ENCODE data around the gene AUTS2.
"Not testable (repeated sequence)": the region's sequence is repeated elsewhere in the genome, so short reads cannot be mapped to it uniquely, and the experiment has no call there.

The AUTS2 gene

DNA sequence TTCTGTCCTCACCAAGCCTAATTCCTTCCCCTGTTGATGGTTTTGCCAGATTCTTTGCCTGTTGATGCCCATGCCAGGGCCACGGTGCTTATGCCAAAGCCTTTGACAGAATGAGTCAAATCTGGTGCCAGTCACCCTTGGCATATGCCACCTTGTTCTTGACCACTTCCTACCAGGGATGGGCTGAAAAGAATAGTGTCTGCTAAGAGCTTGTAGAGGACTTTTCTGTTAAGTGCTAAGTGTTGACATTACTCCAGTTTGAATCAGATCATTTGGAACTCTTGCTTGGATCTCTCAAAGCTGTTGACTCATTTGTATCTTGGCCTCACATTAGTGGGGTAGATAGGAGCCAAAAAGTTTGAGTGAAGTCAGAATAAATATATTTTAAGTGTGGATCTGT is 661.2 kb downstream of the AUTS2 start:
- no peaks in the 10 kb centered on the region for H3K27me3 Mint-ChIP-seq
- no peak for ATAC-seq (replicated peaks)
- H3K27ac Mint-ChIP-seq, result no peak overlapping the region
- no peaks in the 10 kb centered on the region for H3K9me3 Mint-ChIP-seq
- peaks cover 0 to 5% of the 10 kb centered on the region in 2 donors for H3K4me1 Mint-ChIP-seq
- H3K36me3 Mint-ChIP-seq, result no peaks in the 10 kb centered on the region
- H3K4me3 Mint-ChIP-seq, result no peak overlapping the region
- DNase-seq, result no peak

DNA sequence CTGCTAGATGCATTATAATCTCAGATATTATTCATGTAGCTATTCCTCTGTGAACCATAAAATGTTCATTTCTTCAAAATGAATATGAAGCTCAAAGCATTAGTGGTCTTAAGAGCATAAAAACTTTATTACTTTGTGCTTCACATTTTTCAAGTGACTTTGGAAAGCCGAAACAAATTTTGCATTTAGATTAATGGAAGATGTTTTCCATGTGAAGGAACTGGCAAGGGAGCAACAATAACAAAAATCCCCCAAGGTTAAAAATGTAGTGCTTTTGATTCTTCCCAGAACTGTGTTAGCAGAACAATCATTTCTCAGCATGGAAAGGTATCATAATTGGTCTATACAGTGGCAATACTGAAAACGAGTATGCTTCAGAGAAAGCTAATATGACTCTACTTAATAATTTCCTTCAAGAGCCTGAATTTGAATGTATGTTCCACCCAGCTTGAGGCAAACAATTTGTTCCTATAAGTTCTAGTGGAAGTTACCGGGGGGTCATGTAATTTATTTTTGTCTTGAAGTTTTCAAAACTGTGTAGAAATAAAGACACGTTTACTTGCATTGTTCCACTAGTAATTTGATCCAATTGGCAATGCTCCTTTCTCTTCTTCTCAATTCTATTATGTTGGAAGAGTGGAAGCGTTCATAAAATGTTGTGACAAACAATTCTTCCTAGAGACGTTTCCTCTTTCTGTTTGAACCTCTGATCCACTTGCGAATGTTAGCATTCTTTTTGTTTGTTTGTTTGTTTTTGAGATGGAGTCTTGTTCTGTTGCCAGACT is 665.4 kb downstream of the AUTS2 start:
- Mint-ChIP-seq H3K9me3 (no peaks in the 10 kb centered on the region), H3K27me3 (no peaks in the 10 kb centered on the region), H3K27ac (no peak overlapping the region), H3K4me3 (no peak overlapping the region), H3K36me3 (no peaks in the 10 kb centered on the region), H3K4me1 (peaks cover 0 to 1% of the 10 kb centered on the region in 2 donors)
- no peak for ATAC-seq (replicated peaks)
- DNase-seq, result no peak

DNA sequence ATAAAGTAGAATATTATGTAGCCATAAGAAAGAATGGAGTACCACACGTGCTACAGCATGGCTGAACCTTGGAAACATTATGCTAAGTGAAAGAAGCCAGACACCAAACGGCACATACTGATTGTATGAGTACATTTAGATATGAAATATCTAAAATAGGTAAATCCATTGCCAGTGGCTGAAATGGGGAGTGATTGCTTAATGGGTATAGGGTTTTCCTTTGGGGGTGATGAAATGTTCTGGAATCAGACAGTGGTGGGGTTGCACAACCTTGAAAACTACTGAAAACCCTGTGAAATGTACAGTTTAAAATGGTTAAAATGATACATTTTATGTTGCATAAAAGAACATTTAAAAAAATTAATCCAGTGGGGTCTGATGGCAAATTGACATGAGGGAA is 667.9 kb downstream of the AUTS2 start:
- Mint-ChIP-seq H3K4me3 (no peak overlapping the region), H3K36me3 (no peaks in the 10 kb centered on the region), H3K27me3 (no peaks in the 10 kb centered on the region), H3K27ac (no peak overlapping the region), H3K9me3 (no peaks in the 10 kb centered on the region), H3K4me1 (peaks cover 0 to 1% of the 10 kb centered on the region in 2 donors)
- ATAC-seq (replicated peaks) (no peak), DNase-seq (no peak)

DNA sequence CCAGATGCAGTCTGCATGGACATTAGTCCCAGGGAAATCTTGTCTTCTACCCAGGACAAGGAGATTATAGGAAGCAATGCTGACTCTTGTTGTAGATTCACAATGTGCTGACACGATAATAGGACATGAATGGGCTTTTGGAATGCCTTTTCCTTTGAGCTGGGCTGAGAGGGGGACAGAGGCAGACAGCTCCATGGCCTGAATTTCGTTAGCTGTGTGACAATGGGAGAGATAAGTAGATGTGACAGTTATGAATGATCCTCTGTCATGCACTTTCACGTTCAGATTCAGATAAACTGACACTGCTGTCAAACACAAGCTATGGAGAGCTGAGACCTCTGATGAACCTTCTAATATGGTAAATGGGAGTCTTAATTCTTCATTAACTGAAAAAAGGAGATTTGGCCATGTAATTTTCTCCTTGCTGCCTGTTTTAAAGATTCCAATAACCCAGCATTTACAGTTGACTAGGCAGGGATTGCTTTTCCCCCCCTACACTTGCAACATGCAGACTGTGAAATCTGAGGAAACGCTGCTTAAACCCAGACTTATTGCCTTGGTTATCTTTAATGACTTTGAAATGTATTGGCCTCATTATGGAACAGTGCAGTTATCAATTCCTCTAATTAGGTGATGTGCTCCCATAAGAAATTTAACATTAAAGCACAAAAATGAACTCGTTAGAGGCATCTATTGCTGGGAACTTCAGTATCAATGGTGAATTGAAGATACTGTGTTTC is 669.3 kb downstream of the AUTS2 start:
- no peaks in the 10 kb centered on the region for H3K27me3 Mint-ChIP-seq
- peaks cover 0 to 1% of the 10 kb centered on the region in 2 donors for H3K4me1 Mint-ChIP-seq
- no peak for ATAC-seq (replicated peaks)

DNA sequence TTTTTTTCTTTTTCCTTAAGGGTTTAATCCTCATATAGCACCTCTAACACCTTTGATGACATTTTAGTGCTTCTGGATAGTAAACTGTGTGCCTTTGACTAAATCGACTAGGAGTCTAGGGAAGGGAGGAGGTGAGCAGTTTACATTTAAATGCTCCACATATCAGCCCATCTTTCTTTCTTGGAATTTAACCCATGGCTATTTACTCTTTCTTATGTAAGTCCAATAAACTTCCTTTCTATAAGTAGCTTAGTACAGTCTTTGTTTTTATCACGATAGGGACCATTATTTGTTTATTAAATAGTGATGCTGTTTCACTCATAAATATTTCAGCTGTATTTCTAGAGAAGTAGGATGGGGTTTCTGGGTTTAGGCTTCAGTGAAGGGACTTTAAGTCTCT is 669.9 kb downstream of the AUTS2 start:
- no peaks in the 10 kb centered on the region for H3K9me3 Mint-ChIP-seq
- H3K36me3 Mint-ChIP-seq, result no peaks in the 10 kb centered on the region
- ATAC-seq (replicated peaks), result no peak
- H3K4me1 Mint-ChIP-seq, result peaks cover 0 to 1% of the 10 kb centered on the region in 2 donors
- DNase-seq, result no peak
- H3K27ac Mint-ChIP-seq, result no peak overlapping the region
- H3K27me3 Mint-ChIP-seq, result no peaks in the 10 kb centered on the region
- H3K4me3 Mint-ChIP-seq, result no peak overlapping the region

More for the DNA sequence above, 669.3 kb downstream of the AUTS2 start:
- no peak overlapping the region for H3K4me3 Mint-ChIP-seq
- no peak for DNase-seq
- H3K9me3 Mint-ChIP-seq, result no peaks in the 10 kb centered on the region
- no peaks in the 10 kb centered on the region for H3K36me3 Mint-ChIP-seq
- no peak overlapping the region for H3K27ac Mint-ChIP-seq

DNA sequence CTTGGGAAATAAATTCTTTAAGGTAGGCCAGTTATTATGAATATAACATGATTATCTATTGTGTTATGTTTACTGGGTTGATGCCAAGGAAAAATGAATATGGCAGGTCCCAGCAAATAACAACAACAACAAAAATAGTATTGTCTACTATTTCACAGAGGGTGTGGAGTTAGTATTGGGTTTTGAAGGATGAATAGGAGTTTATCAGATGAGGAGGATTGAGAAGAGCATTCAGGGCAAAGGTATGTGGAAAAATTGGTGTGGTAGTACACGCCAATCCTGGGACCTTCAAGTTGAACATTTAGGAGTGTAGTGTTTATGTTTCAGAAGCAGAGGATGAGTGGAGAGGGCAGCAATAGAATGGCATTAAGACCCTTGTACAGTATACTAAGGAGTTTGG is 671.9 kb downstream of the AUTS2 start:
- H3K27me3 Mint-ChIP-seq, result no peaks in the 10 kb centered on the region
- H3K36me3 Mint-ChIP-seq, result no peaks in the 10 kb centered on the region
- no peak overlapping the region for H3K4me3 Mint-ChIP-seq
- H3K27ac Mint-ChIP-seq, result no peak overlapping the region
- H3K9me3 Mint-ChIP-seq, result no peaks in the 10 kb centered on the region
- no peak for ATAC-seq (replicated peaks)
- no peak for DNase-seq
- peaks cover 3 to 4% of the 10 kb centered on the region in 2 donors for H3K4me1 Mint-ChIP-seq

DNA sequence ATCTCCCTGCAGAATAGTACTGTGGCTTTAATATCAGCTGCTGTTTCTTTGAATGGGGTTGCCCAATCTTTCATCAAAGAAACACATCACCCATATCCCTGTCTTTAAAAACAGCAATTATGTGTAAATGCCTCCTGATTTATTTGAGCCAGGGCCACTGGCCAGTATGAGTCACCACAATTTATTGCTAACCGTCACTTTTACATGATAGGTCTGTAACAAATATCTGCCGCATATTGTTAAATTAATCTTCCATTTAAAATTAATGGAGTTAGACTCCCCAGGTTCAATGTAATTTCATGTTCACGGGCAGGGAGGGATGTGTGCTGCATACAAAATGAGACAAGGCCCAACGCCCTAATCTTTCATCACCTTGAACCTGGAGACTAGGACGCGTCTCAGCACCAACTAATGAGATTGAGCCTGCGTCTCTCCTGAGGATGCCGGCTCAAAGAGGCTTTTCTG is 673.4 kb downstream of the AUTS2 start:
- ATAC-seq (replicated peaks), result no peak
- peaks cover 10 to 12% of the 10 kb centered on the region in 2 donors for H3K4me1 Mint-ChIP-seq
- DNase-seq, result no peak
- H3K27me3 Mint-ChIP-seq, result no peaks in the 10 kb centered on the region
- peaks cover 2 to 4% of the 10 kb centered on the region in 2 donors for H3K36me3 Mint-ChIP-seq
- no peak overlapping the region for H3K4me3 Mint-ChIP-seq
- H3K9me3 Mint-ChIP-seq, result peaks cover 1 to 4% of the 10 kb centered on the region in 2 donors
- no peak overlapping the region for H3K27ac Mint-ChIP-seq

DNA sequence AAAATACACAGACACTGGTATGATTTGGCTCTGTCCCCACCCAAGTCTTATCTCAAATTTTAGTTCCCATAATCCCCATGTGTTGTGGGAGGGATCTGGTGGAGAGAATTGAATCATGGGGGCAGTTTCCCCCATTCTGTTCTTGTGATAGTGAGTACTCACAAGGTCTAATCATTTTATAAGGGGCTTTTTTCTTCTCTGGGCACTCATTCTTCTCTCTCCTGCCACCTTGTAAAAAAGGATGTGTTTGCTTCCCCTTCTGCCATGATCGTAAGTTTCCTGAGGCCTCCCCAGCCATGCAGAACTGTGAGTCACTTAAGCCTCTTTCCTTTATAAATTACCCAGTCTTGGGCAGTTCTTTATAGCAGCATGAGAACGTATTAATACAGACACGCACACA is 677.3 kb downstream of the AUTS2 start:
- H3K4me3 Mint-ChIP-seq, result peak overlapping the region; percentile 40 to 44
- ATAC-seq (replicated peaks), result peak; percentile 46 to 64

DNA sequence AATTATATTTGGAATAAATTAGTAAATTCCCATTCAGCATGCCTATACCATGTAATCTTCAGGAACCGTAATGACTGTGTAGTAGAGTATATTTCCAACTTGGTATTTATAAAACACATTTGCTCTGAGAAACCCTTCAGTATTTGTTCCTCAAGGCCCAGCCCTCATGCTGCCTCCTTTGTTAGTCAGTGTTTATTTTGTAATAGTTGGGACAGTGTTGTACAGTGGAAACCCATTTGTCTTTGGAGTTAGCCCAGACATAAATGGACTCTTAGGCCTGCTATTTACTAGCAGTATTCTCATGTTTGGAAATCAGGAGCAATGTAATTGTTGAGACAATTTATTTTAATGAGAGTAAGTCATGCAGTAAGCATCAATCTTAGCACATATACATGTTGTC is 686.9 kb downstream of the AUTS2 start:
- no peak overlapping the region for H3K27ac Mint-ChIP-seq
- H3K4me3 Mint-ChIP-seq, result no peak overlapping the region

More for the DNA sequence above, 677.3 kb downstream of the AUTS2 start:
- peak; percentile 1 for DNase-seq
- H3K9me3 Mint-ChIP-seq, H3K27me3 Mint-ChIP-seq, H3K36me3 Mint-ChIP-seq: not testable (repeated sequence)
- peaks cover 9 to 12% of the 10 kb centered on the region in 2 donors for H3K4me1 Mint-ChIP-seq
- H3K27ac Mint-ChIP-seq, result peak overlapping the region; percentile 65

DNA sequence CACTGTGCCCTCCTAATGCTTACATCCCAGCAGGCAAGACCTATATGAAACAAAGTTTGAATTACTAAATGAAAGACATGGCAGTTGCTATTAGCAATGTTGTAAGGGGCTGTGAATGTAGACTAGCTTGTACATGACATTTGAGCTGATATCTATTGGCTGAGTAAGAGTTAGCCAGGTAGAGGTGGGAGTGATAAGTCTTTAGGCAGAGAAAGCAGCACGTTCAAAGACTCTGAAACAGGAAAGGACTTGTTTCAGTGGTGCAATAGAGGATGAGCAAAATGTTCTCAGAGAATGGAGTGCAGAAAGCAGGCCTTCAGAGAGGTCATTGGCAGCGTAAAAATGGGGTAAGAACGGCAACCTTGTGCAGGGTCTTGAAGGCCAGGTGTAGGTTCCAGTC is 687.6 kb downstream of the AUTS2 start:
- ATAC-seq (replicated peaks), result no peak
- Mint-ChIP-seq H3K27ac (no peak overlapping the region), H3K4me1 (peaks cover 0 to 2% of the 10 kb centered on the region in 2 donors), H3K9me3 (no peaks in the 10 kb centered on the region), H3K4me3 (no peak overlapping the region), H3K36me3 (no peaks in the 10 kb centered on the region), H3K27me3 (no peaks in the 10 kb centered on the region)
- no peak for DNase-seq

More for the DNA sequence above, 686.9 kb downstream of the AUTS2 start:
- Mint-ChIP-seq H3K36me3 (no peaks in the 10 kb centered on the region), H3K27me3 (no peaks in the 10 kb centered on the region), H3K4me1 (peaks cover 0 to 2% of the 10 kb centered on the region in 2 donors), H3K9me3 (no peaks in the 10 kb centered on the region)
- no peak for DNase-seq
- ATAC-seq (replicated peaks), result no peak

DNA sequence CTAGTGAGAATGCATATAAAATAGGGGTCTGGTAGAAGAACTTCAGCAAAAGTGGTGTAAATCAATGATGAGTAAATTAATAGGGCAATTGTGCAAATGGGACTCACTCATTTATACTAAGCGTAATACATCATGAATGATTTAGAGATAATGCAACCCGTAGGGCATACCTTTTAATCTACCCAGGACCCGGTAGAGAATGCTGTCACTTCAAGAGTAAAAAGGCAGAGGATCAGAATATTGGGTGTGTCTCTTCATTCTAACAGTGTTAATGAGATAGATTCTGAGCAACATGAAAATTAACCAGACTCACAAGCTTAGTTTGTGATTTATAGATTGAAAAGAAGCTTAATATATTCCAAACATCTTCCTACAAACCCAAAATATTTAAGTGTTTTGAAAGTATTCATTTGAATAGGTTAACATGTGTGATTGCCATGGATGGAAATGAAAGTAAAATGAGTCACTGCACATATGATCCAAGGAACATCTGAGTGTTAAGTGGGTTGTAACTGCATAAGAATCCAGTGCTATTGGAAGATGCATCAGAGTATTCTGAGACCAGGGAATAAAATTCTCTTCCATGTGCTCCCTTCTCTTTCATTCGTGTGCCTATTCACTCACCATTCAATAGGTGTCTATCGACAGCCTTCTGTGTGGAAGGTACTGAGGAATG is 690.6 kb downstream of the AUTS2 start:
- Mint-ChIP-seq H3K4me1 (no peaks in the 10 kb centered on the region), H3K4me3 (no peak overlapping the region), H3K27ac (no peak overlapping the region), H3K27me3 (no peaks in the 10 kb centered on the region), H3K9me3 (no peaks in the 10 kb centered on the region), H3K36me3 (no peaks in the 10 kb centered on the region)
- DNase-seq, result no peak
- no peak for ATAC-seq (replicated peaks)

DNA sequence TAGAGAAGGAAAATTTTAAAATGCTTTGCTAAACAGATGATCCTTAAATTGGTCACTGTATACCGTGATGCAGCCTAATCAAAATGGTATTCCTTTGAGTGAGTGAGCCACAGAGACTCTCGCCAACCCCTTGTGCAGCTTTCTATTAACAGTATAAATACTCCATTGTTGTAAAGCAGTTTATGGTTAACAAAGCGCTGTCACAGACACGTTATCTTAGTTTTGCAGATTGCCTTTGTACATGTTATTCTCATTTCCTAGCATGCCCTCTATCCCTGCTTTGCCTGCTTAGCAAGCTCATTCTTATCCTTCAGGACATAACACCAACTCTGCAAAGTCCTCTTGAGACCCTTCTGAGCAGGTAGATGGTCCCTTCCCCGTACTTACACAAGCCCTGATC is 694.4 kb downstream of the AUTS2 start:
- no peak overlapping the region for H3K4me3 Mint-ChIP-seq
- H3K36me3 Mint-ChIP-seq, result peaks cover 3 to 8% of the 10 kb centered on the region in 2 donors
- H3K4me1 Mint-ChIP-seq, result no peaks in the 10 kb centered on the region

DNA sequence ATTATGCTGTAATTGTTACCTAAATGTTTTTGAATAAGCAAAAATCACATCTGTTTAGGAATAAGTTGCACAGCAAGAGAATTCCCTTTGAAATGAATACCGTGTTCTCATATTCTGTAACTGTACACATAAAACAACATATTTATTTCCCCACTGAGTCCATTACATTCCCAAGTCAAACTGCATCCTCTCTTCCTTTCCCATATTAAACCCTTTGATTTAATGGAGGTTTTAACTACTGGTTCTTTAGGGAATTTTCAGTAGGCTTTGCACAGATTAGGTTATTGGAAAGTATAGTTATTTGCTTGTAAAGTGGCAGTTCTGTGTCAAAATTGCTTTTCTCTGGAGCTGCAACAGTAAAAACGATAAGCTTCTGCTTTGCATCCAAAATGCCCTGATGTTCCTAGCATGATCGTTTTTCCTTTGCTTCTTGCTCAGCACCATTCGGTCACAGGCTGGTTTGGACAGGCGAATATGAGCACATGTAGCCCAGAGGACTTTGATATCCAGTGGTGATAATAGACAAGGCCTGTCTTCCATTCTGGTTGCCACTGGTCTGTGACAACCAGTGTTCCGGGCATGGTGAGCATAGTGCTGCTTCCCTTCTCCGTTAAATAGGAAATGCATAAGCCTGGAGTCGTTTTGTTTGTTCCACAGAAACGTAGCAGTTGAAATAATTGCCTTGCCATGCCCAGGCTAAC is 696.1 kb downstream of the AUTS2 start:
- no peak overlapping the region for H3K27ac Mint-ChIP-seq
- no peak for ATAC-seq (replicated peaks)
- peaks cover 0 to 1% of the 10 kb centered on the region in 2 donors for H3K4me1 Mint-ChIP-seq
- no peaks in the 10 kb centered on the region for H3K27me3 Mint-ChIP-seq
- DNase-seq, result no peak
- H3K36me3 Mint-ChIP-seq, result peaks cover 3 to 8% of the 10 kb centered on the region in 2 donors
- no peaks in the 10 kb centered on the region for H3K9me3 Mint-ChIP-seq
- H3K4me3 Mint-ChIP-seq, result no peak overlapping the region

More for the DNA sequence above, 694.4 kb downstream of the AUTS2 start:
- DNase-seq, result no peak
- Mint-ChIP-seq H3K9me3 (no peaks in the 10 kb centered on the region), H3K27ac (no peak overlapping the region), H3K27me3 (no peaks in the 10 kb centered on the region)
- ATAC-seq (replicated peaks), result no peak
